HG02852 (cell line): Measurements from ENCODE around the gene DCAF12.
"Not testable (repeated sequence)": the region's sequence is repeated elsewhere in the genome, so short reads cannot be mapped to it uniquely, and the experiment has no call there.

Experiments used
- ATAC-seq: cut with Tn5 transposase; IDR thresholded peaks from one replicate; pipeline ENCODE4 v1.9.1; 2021; ENCODE audit warnings: mild to moderate bottlenecking, moderate library complexity; ENCODE audit not compliant: unreplicated experiment

Gene DCAF12

GRCh38 chr9:34126207-34127034 is at the start of gene DCAF12:
Gene DCAF12 (minus strand): TSS chr9:34126698. CDS start chr9:34126431, 267 bp downstream.
- ATAC-seq = peak; percentile 76

DNA sequence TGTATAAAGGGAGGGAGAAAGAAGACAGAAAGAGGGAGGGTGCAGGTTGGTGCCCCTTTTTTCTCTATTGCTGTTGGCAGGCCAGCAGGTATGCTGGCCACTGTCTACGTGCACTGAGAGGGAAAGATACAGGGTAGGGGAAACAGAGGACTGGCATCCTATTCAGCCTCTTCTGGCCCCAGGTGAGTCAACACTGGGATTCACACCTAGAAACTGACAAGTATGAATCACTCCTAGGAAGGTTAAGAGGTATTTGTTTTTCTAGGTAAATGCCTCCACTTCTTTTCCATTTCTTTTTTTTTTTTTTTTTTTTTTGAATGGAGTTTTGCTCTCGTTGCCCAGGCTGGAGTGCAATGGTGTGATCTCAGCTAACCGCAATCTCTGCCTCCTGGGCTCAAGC is 49.6 kb upstream of the DCAF12 start:
- ATAC-seq = no peak

DNA sequence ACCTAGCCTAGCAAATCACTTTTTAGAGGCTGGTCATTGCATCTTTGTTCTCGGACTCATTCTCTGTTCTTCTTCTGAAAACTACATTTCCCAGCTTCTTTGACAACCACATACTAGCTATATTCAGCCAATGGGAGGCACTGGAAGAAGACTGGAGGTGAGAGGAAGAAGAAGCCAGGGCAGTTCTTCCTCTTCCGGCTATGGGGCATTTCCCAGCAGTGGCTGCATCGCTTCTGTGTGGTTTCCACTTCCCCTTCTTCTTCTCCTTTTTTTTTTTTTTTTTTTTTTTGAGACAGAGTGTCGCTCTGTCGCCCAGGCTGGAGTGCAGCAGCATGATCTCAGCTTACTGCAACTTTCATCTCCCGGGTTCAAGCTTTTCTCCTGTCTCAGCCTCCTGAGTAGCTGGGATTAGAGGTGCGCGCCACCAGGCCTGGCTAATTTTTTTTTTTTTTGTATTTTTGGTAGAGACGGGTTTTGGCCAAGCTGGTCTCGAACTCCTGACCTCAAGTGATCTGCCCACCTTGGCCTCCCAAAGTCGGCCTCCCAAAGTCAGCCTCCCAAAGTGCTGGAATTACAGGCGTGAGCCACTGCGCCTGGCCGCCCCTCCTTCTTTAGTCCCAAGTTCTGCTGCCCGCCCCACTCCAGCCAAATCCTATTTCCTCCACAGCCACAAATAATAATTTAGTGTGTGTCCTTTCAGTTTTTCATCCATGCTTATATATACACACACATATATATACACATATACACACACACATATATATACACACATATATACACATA is 45.4 kb upstream of the DCAF12 start:
- no peak for ATAC-seq

DNA sequence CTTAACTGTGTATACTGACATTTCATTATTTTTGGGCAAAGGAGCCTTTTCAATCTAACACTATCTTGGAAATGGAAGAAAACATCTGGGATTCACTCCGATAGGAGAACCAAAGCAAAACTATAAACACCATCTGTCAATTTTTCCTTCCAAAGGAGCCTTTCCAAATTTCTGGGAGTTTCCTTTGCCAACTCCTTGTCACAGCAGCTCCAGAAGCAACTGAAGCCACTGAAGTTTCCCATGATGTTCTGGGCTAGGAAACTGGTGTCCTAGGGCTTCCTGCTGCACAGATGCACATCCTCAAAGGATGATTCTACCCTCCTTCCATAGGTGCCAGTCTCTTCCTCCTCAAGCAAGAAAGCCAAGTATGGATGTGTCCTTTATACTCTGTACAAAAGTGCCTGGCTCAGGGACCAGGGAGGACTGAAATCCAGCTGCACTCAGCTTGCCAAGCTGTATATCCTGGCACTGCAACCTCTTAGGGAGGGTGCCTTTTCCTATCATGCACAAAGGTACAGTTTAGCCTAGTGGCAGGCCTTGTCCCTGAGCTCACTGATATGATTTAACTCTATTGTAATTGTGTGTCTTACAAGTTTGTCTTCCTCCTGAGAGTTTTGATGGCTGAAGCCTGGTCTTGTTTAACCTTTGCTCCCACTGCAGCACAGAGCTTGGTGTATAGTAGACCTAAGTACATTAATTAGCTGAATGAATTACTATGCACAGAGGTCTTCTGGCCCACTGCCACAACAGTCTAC is 43.9 kb upstream of the DCAF12 start:
- ATAC-seq = no peak

DNA sequence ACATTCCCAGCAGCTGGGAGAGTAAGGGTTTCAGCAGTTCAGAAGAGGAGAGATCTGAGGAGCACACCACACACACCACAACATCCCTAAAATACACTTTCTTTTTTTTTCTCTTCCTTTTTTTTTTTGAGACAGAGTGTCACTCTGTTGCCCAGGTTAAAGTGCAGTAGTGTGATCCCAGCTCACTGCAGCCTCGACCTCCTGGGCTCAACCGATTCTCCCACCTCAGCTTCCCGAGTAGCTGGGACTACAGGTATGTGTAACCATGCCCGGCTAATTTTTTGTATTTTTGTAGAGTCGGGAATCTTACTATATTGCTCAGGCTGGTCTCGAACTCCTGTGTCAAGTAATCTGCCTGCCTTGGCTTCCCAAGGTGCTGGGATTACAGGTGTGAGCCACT is 42.6 kb upstream of the DCAF12 start:
- ATAC-seq = no peak

DNA sequence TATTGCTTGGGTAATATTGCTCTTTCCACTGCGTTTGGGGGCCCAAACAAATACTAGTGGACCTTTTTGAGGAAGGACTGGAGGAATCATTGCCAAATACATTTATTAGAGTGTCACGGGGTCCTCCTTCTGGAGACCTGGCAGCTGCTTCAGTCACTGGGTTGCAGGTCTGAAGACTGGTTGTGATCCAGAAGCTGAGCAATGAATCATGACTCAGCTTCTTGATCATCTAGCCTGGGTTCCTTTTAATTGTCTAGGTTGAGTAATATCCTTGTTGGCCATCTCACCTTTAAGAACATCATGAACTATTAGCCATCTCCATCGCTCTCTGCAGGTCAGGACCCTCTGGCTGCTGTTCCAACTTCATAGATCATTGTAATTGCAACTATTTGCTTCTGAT is 36.9 kb upstream of the DCAF12 start:
- no peak for ATAC-seq

GRCh38 chr9:34158362-34158869 is 31.9 kb upstream of the DCAF12 start:
- ATAC-seq = no peak

GRCh38 chr9:34157898-34158297 is 31.4 kb upstream of the DCAF12 start:
- ATAC-seq = no peak

DNA sequence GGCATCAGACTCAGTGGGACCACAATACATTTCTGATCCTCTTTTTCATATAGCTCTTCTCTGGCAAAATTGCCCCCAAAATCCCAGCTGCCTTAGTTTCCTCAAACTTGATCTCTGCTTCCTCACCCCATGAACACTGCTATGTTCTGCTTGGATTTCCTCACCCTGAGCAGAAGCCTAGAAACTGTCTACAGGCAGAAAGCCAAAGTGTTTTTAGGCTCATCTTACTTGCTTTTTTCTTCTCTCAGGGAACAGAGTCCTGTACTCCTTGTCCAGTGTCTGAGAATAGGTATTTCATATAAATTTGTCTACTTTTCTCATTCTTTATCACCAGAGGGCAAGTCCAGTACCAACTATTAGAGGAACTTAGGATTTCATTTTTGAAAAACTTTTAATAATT is 30.8 kb upstream of the DCAF12 start:
- ATAC-seq = no peak

- no peak for ATAC-seq
Observed at GRCh38 chr9:34154057-34154456, 27.6 kb upstream of the DCAF12 start.

DNA sequence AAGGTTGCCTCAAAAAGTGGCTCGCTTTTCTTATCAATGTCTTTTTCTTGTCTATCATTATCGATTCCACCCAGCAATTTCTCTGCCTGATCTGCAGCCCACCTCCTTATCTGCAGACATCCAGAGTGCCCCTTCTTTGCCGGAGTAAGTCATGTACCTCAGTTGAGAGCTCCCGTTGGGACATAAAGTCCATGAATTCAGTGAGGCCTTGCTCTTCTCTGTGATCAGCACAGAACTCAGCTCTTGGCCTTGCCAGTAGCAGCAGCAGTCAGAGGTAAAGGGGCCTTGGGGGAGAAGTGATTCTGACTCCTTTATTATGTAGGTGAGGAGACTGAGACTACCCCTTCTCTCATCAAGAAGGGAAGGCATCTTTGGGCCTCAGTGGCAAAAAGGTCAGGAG is 24.9 kb upstream of the DCAF12 start:
- no peak for ATAC-seq

DNA sequence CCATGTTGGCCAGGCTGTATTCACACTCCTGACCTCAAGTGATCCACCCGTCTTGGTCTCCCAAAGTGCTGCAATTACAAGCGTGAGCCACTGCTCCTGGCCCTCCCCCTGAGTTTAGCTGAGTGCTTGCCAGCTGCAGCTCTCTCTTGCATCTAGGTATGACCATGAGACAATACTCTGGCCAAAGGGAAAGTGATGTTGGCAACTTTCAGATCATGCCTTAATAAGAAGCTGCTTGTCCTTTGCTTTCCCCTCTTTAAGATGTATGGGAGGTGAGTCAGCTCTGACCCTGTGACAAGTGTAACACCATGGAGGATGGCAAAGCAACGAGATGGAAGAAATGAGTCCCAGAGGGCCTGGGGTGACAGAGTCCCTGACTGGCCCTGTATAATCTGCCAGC is 18.7 kb upstream of the DCAF12 start:
- ATAC-seq = no peak

DNA sequence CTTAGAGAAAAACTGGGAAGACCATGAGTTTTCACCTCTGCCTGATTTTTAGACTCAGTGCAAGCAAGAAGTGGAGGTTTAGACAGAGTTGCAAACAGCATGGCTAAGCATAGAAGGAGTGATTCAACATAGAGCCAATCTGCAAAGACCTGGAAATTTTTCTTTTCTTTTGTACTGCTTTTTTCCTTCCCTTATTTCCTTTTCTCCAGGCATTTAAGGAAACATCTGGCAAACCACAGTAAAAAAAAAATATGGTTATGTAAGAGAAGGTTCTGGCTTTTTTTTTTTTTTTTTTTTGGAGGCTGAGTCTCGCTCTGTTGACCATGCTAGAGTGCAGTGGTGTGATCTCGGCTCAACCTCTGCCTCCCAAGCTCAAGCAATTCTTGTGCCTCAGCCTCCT is 16.6 kb upstream of the DCAF12 start:
- no peak for ATAC-seq

- no peak for ATAC-seq
Observed at GRCh38 chr9:34140853-34141252, 14.4 kb upstream of the DCAF12 start.

- no peak for ATAC-seq
Observed at GRCh38 chr9:34139477-34140146, 13.1 kb upstream of the DCAF12 start.

DNA sequence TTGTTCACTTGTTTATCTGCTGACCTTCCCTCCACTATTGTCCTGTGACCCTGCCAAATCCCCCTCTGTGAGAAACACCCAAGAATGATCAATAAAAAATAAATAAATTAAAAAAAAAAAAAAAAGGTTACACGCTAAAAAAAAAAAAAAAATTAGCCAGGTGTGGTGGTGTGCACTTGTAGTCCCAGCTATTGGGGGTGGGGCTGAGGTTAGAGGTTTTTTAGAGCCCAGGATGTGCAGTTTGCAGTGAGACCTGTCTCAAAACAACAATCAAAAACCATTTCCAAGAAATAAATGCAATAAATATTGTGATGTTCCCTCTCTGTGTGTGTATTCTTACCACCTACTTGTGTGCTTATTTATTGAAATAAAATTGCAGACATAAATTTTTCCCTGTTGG is 12.1 kb upstream of the DCAF12 start:
- ATAC-seq = not testable (repeated sequence)

GRCh38 chr9:34134521-34134920 is 8.0 kb upstream of the DCAF12 start:
- no peak for ATAC-seq

DNA sequence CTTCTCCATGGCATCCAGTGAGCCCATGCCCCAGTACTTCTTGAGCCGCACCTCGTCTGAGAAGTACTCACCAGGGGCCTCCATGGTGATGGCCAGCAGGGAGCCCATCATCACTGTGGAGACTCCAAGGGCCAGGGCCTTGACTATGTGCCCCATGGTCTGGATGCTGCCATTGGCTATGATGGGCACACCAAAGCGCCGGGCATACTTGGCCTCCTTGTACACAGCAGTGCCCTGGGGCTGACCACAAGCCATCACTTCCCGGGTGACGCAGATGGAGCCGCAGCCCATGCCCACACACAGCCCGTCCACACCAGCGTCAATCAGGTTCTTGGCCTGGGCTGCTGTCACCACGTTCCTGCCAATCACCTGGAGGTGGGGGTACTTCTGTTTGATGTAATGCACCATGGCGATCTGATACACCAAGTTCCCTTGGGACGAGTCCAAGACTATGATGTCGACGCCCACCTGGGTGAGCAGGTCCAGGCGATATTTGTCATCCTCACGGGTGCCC is 7.0 kb upstream of the DCAF12 start:
- no peak for ATAC-seq

DNA sequence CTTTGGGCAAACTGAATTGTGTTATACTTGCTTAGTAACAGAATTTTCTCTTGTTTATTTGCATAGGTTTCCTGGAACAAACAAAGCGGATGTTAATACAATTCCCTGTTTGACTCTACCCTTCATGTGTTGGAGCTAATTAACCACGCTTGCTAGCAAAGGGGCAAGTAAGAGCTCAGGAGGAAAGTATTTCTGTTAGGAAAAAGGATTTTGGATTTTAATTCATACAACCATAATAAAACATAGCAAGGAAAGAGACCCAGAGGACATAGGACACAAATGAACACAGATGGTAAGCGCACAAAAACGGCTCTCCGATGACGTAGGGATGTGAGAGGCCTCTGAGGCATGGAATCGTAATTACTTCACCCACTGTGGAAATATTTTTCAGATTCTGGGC is 5.1 kb upstream of the DCAF12 start:
- ATAC-seq = no peak
